ENCODE results near the gene NACAD. TPM values are rescaled to one million over a fixed set of nuclear protein-coding genes. Genes with fewer than 3 reads are reported as not detected.

The NACAD gene
- total RNA-seq, 2 donors from 2014 or later: 1.1 to 1.9 TPM

DNA sequence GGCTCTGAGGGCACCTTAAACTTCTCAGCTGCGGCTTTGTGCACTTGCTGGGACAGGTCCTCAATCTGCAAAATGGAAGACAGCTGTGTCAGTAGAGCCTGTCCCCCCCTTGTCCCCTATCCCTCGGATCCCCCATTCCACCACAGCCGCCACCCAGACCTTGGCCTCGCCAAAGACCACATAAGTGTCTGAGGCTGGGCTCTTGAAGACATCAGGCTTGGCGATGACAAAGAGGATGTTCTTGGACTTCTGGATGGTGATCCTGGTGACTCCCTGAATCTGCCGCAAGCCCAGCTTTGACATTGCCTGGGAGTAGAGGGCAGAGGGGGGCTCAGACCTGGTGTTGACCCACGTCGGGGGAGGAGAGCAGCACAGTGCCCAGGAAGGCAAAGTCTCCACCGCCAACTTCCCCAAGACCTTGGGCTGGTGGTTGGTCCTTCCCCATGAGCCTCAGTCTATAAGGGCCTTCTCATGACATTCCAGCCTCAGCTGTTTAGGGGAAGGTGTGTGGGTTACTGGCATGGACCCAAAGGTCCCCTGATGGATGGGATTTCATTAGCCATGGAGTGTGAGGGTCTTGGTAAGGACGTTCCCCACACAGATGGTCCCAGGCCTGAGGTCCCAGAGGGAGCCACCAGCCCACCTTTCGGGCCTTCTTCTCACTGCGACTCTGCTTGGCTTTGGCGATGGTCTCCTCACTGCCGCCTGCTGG is 7.7 kb downstream of the NACAD start:
- Mint-ChIP-seq H3K36me3 (no peaks in the 10 kb centered on the region), H3K27ac (no peak overlapping the region), H3K4me3 (no peak overlapping the region), H3K4me1 (ENCODE audit: low read depth in 2 of 2) (peaks cover 8 to 16% of the 10 kb centered on the region in 2 donors), H3K27me3 (no peaks in the 10 kb centered on the region), H3K9me3 (no peaks in the 10 kb centered on the region)
- no peak for DNase-seq (ENCODE audit: low spot score)
- no peak for ATAC-seq

GRCh38 chr7:45080265-45080957 is 8.4 kb downstream of the NACAD start:
- H3K4me3 Mint-ChIP-seq: no peak overlapping the region
- peaks cover 12 to 19% of the 10 kb centered on the region in 2 donors for H3K4me1 Mint-ChIP-seq (ENCODE audit: low read depth in 2 of 2)
- H3K9me3 Mint-ChIP-seq: no peaks in the 10 kb centered on the region
- H3K27ac Mint-ChIP-seq: no peak overlapping the region
- ATAC-seq (peak; percentile 26 to 48), DNase-seq (ENCODE audit: low spot score) (no peak)
- H3K36me3 Mint-ChIP-seq: no peaks in the 10 kb centered on the region
- no peaks in the 10 kb centered on the region for H3K27me3 Mint-ChIP-seq

GRCh38 chr7:45078125-45078681 is 10.6 kb downstream of the NACAD start:
- no peak for DNase-seq (ENCODE audit: low spot score)
- H3K27ac Mint-ChIP-seq: peak overlapping the region in 1 of 2 donors; percentile 67
- no peaks in the 10 kb centered on the region for H3K9me3 Mint-ChIP-seq
- ATAC-seq: no peak
- H3K36me3 Mint-ChIP-seq: no peaks in the 10 kb centered on the region
- no peak overlapping the region for H3K4me3 Mint-ChIP-seq
- H3K27me3 Mint-ChIP-seq: no peaks in the 10 kb centered on the region
- peaks cover 27 to 38% of the 10 kb centered on the region in 2 donors for H3K4me1 Mint-ChIP-seq (ENCODE audit: low read depth in 2 of 2)

DNA sequence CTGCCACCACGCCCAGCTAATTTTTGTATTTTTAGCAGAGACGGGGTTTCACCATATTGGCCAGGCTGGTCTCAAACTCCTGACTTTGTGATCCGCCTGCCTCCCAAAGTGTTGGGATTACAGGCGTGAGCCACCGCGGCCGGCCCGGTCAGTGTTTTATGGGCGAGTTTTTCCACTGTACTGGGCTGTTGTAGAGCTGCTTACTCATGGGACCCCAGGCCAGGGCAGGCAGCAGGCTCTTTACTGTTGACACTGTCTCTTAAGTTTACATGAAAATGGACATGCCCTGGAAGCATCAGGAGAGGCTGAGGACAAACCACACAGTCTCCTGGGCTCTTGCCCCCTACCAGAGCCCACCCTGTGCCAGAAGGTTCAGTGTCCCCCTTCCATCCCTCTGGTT is 11.2 kb downstream of the NACAD start:
- H3K36me3 Mint-ChIP-seq: no peaks in the 10 kb centered on the region
- DNase-seq (ENCODE audit: low spot score): no peak
- H3K9me3 Mint-ChIP-seq: no peaks in the 10 kb centered on the region
- no peaks in the 10 kb centered on the region for H3K27me3 Mint-ChIP-seq
- peaks cover 34 to 44% of the 10 kb centered on the region in 2 donors for H3K4me1 Mint-ChIP-seq (ENCODE audit: low read depth in 2 of 2)
- no peak for ATAC-seq
- H3K27ac Mint-ChIP-seq: peak overlapping the region in 1 of 2 donors; percentile 67
- H3K4me3 Mint-ChIP-seq: no peak overlapping the region

- H3K27me3 Mint-ChIP-seq: no peaks in the 10 kb centered on the region
- no peak overlapping the region for H3K4me3 Mint-ChIP-seq
- H3K27ac Mint-ChIP-seq: peak overlapping the region in 1 of 2 donors; percentile 67
- H3K9me3 Mint-ChIP-seq: no peaks in the 10 kb centered on the region
- peaks cover 37 to 50% of the 10 kb centered on the region in 2 donors for H3K4me1 Mint-ChIP-seq (ENCODE audit: low read depth in 2 of 2)
- H3K36me3 Mint-ChIP-seq: no peaks in the 10 kb centered on the region
- ATAC-seq (no peak), DNase-seq (ENCODE audit: low spot score) (no peak)
Measured at GRCh38 chr7:45076946-45077345, 11.8 kb downstream of the NACAD start.

- no peaks in the 10 kb centered on the region for H3K9me3 Mint-ChIP-seq
- ATAC-seq: no peak
- no peak for DNase-seq (ENCODE audit: low spot score)
- no peaks in the 10 kb centered on the region for H3K36me3 Mint-ChIP-seq
- peaks cover 40 to 55% of the 10 kb centered on the region in 2 donors for H3K4me1 Mint-ChIP-seq (ENCODE audit: low read depth in 2 of 2)
- H3K27me3 Mint-ChIP-seq: no peaks in the 10 kb centered on the region
- peak overlapping the region in 1 of 2 donors; percentile 71 for H3K27ac Mint-ChIP-seq
- H3K4me3 Mint-ChIP-seq: no peak overlapping the region
Measured at GRCh38 chr7:45075871-45076796, 12.6 kb downstream of the NACAD start.

DNA sequence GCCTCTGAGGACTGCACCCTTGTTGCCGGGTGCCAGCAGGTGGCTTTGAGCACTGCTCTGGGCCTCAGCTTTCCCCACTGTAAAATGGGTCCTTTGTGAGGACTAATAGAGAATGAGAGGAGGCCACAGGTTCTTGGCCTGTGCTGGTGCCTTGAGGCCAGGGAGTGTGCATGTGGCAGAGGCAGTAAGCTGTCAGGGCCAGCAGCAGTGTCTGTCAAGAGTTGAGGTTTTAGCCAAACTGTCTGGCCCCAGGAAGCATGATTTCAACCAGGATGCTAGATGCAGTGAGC is 13.5 kb downstream of the NACAD start:
- no peak for DNase-seq (ENCODE audit: low spot score)
- Mint-ChIP-seq H3K4me1 (ENCODE audit: low read depth in 2 of 2) (peaks cover 40 to 55% of the 10 kb centered on the region in 2 donors), H3K36me3 (no peaks in the 10 kb centered on the region), H3K27me3 (no peaks in the 10 kb centered on the region), H3K27ac (peak overlapping the region; percentile 71 to 92), H3K4me3 (peak overlapping the region; percentile 53), H3K9me3 (no peaks in the 10 kb centered on the region)
- ATAC-seq: no peak

DNA sequence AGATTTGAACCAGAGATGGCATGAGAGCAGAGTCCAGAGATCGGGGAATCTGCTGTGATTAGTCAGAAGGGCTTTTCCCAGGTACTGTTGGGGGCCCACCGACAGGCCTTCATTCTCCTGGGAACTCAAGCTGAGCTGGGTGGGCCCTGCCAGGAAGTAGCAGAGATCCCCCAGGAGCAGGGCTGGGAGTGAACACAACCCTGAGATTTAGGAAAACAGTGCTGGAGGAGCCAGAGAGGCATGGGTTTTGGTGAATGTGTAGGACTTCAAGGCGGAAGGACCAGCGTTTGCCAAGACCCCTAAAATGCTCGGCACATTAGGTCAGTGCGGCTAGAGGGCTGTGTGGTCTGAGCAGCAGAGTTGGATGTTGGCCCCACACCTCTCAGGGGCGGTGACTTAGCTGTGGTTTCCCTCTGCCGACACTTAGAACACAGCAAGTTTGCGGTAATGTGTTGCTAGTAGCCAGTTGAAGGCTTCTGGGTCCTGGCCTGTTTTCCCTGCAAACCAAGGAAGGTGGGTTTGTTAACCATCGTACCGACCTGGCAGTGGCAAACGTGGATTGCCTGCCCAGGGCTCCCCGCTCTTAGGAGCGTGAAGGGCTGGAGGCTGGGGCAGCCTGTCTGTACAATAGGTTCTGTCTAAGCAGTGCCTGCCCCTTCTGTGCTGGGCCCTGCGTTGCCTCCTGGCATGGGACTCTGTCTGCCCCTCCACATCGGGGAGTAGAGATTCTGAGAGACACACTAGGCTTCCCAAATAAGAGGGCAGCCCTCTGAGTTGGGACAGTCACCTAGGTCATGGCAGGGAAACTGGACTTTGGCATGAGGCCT is 14.0 kb downstream of the NACAD start:
- H3K4me3 Mint-ChIP-seq: peak overlapping the region; percentile 53
- DNase-seq (ENCODE audit: low spot score): no peak
- peak; percentile 85 to 89 for ATAC-seq
- no peaks in the 10 kb centered on the region for H3K9me3 Mint-ChIP-seq
- H3K36me3 Mint-ChIP-seq: no peaks in the 10 kb centered on the region
- no peaks in the 10 kb centered on the region for H3K27me3 Mint-ChIP-seq
- H3K4me1 Mint-ChIP-seq (ENCODE audit: low read depth in 2 of 2): peaks cover 40 to 55% of the 10 kb centered on the region in 2 donors
- peak overlapping the region; percentile 71 to 92 for H3K27ac Mint-ChIP-seq

DNA sequence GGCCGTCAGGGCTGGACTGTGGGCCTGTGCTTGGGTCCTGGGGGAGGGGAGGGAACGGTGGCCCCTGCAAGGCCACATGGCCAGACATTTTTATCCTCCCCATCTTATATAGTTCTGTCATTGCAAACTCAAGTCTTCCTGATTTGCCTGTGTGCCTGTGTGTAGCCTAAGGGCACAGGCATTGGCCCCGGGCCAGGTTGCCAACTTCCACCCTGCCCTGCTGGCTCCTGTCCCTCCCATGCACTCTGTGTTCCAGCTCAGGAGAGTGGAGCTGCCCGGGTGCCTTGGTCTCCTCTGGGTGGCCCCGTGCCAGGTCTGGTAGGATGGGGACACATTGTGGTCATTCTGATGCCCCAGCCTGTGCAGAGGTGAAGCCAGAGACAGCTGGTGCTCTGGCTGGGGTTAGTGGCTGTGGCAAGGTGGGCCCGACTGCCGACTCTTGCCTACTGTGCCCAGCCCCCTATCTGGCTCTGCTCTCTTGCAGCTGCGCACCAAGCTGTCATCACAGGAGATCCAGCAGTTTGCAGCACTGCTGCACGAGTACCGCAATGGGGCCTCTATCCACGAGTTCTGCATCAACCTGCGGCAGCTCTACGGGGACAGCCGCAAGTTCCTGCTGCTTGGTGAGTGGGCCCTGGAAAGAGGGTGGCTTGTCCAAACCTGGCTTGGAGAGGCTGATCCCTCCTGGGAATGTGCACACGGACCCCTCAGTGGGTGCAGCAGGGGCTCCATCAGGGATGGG is 14.8 kb downstream of the NACAD start:
- H3K27ac Mint-ChIP-seq: peak overlapping the region; percentile 71 to 92
- H3K4me3 Mint-ChIP-seq: peak overlapping the region; percentile 53
- ATAC-seq: no peak
- no peaks in the 10 kb centered on the region for H3K9me3 Mint-ChIP-seq
- DNase-seq (ENCODE audit: low spot score): no peak
- H3K36me3 Mint-ChIP-seq: no peaks in the 10 kb centered on the region
- H3K27me3 Mint-ChIP-seq: no peaks in the 10 kb centered on the region
- peaks cover 40 to 57% of the 10 kb centered on the region in 2 donors for H3K4me1 Mint-ChIP-seq (ENCODE audit: low read depth in 2 of 2)

GRCh38 chr7:45073031-45073785 is 15.6 kb downstream of the NACAD start:
- Mint-ChIP-seq H3K4me3 (no peak overlapping the region), H3K9me3 (no peaks in the 10 kb centered on the region), H3K27ac (peak overlapping the region; percentile 20 to 85), H3K4me1 (ENCODE audit: low read depth in 2 of 2) (peaks cover 35 to 58% of the 10 kb centered on the region in 2 donors), H3K36me3 (no peaks in the 10 kb centered on the region), H3K27me3 (no peaks in the 10 kb centered on the region)
- no peak for ATAC-seq
- DNase-seq (ENCODE audit: low spot score): no peak

DNA sequence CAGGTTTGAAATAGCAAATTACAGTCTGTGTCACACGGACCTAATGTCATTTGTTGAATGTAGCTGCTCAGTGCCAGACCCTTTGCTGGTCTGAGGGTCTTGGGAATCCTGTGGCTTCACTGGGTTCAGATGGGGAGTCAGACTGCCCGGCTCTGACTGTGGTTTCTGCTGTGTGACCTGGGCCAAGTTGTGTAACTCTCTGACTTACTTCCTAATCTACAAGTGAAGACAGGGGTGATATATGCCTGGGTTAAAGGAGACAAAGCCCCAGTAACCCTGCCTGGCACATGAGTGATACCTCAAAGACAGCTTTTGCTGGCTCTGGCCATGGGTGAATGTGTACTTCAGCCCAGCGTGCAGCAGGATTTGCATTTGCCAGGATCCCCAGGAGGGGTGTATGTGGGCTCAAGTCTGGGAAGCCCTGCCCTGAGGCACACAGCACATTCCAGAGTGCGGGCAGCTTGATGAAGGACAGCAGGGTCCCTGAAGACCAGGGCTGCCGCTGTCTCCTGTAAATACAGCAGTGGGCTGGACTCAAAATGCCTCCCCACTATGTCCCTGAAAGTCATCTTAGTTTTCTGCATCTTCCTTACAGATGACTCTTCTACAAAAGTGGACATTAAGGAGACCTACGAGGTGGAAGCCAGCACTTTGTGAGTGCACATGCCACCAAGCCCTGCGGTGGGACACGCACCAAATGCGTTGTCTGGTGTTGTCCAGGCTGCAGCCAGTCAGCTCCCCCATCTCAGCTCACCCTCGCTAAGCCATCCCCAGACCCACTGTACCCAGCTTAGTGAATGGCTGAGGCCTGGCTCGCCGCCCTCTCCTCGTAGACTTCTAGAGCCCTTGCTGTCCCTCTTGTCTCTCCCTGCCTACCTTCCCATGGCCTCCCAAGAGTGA is 16.4 kb downstream of the NACAD start:
- H3K27me3 Mint-ChIP-seq: no peaks in the 10 kb centered on the region
- no peaks in the 10 kb centered on the region for H3K36me3 Mint-ChIP-seq

More for the DNA sequence above, 16.4 kb downstream of the NACAD start:
- no peak overlapping the region for H3K4me3 Mint-ChIP-seq
- H3K9me3 Mint-ChIP-seq: no peaks in the 10 kb centered on the region
- H3K4me1 Mint-ChIP-seq (ENCODE audit: low read depth in 2 of 2): peaks cover 32 to 59% of the 10 kb centered on the region in 2 donors
- DNase-seq (ENCODE audit: low spot score) (peak; percentile 51), ATAC-seq (peak; percentile 44 to 48)
- peak overlapping the region; percentile 20 to 85 for H3K27ac Mint-ChIP-seq

All from natural killer cell treated with Interleukin-12 subunit alpha and Interleukin-12 subunit beta and Interleukin-15 and Interleukin-18, amount 100 ng/mL, for 72 hours (primary cell).